Brain microvascular endothelial cell (primary cell): Measurements from ENCODE around the gene POFUT1.

Source experiments
- DNase-seq: peaks from one replicate; pipeline ENCODE4 v3.0.0-alpha.2; 2020
- H3K27ac ChIP-seq: fragments of 250-450 bp; sonication (Bioruptor Pico); 2 replicates; pipeline ENCODE4 v1.5.1; 2020; ENCODE audit warnings: mild to moderate bottlenecking, moderate library complexity
- H3K27me3 ChIP-seq: fragments of 250-450 bp; sonication (Bioruptor Pico); replicated peaks from 2 replicates; pipeline ENCODE4 v1.5.1; 2020; ENCODE audit warnings: mild to moderate bottlenecking
- H3K36me3 ChIP-seq: fragments of 250-450 bp; sonication (Bioruptor Pico); replicated peaks from 2 replicates; pipeline ENCODE4 v1.5.1; 2020; ENCODE audit warnings: mild to moderate bottlenecking
- H3K4me3 ChIP-seq: 2 replicates; pipeline ENCODE4 v1.5.1; 2011; ENCODE audit warnings: low read depth, mild to moderate bottlenecking, control low read depth, low read length, moderate library complexity
- CTCF ChIP-seq: IDR thresholded peaks from 2 replicates; pipeline ENCODE4 v1.5.1; 2011; ENCODE audit warnings: low read depth, mild to moderate bottlenecking, moderate library complexity, low read length, control low read depth, inconsistent platforms; ENCODE audit errors: missing control alignments
- in situ Hi-C: cut with HindIII; loops from 2 replicates; pipeline ENCODE4 v1.10.0; 2017; ENCODE audit warnings: low sequenced_read_pairs, low pct_ligation_motif_present

Gene POFUT1

GRCh38 chr20:32184961-32185603, 22.6 kb upstream of the POFUT1 start:
- no peak for DNase-seq
- no peak overlapping the region for H3K27ac ChIP-seq
- H3K4me3 ChIP-seq, result no peak overlapping the region
- TF ChIP-seq CTCF, result no peak
- no peaks in the 10 kb centered on the region for H3K36me3 ChIP-seq
- H3K27me3 ChIP-seq, result no peaks in the 10 kb centered on the region
- in situ Hi-C loops, result no loop called here

- no peaks in the 10 kb centered on the region for H3K36me3 ChIP-seq
- H3K27me3 ChIP-seq, result no peaks in the 10 kb centered on the region
- no peak for DNase-seq
- no peak overlapping the region for H3K27ac ChIP-seq
- H3K4me3 ChIP-seq, result no peak overlapping the region
- in situ Hi-C loops, result no loop called here
- TF ChIP-seq CTCF, result no peak
Measured at GRCh38 chr20:32186506-32186905, 21.2 kb upstream of the POFUT1 start.

GRCh38 chr20:32188376-32189122, 19.1 kb upstream of the POFUT1 start:
- H3K27me3 ChIP-seq, result no peaks in the 10 kb centered on the region
- in situ Hi-C loops, result no loop called here
- H3K36me3 ChIP-seq, result no peaks in the 10 kb centered on the region
- no peak for TF ChIP-seq CTCF
- DNase-seq, result no peak
- no peak overlapping the region for H3K4me3 ChIP-seq
- no peak overlapping the region for H3K27ac ChIP-seq

- in situ Hi-C loops, result no loop called here
- H3K36me3 ChIP-seq, result no peaks in the 10 kb centered on the region
- no peaks in the 10 kb centered on the region for H3K27me3 ChIP-seq
- no peak for DNase-seq
- no peak overlapping the region for H3K27ac ChIP-seq
- TF ChIP-seq CTCF, result no peak
- no peak overlapping the region for H3K4me3 ChIP-seq
Measured at GRCh38 chr20:32189123-32189410, 18.6 kb upstream of the POFUT1 start.

GRCh38 chr20:32189691-32190615, 17.7 kb upstream of the POFUT1 start:
- peaks cover under 1% of the 10 kb centered on the region for H3K36me3 ChIP-seq
- TF ChIP-seq CTCF, result no peak
- DNase-seq, result no peak

More at GRCh38 chr20:32189691-32190615, 17.7 kb upstream of the POFUT1 start:
- in situ Hi-C loops, result no loop called here
- H3K4me3 ChIP-seq, result peak overlapping the region; percentile 65
- no peak overlapping the region for H3K27ac ChIP-seq
- no peaks in the 10 kb centered on the region for H3K27me3 ChIP-seq
